ENCODE results near the gene PCBP3. TPM values are rescaled to one million over a fixed set of nuclear protein-coding genes. Genes with fewer than 3 reads are reported as not detected.

The PCBP3 gene
- total and polyA plus RNA-seq, 2 of the 13 experiments (the other 11 are each of a cell fraction or from before 2014, with no cell fraction given) = not detected

DNA sequence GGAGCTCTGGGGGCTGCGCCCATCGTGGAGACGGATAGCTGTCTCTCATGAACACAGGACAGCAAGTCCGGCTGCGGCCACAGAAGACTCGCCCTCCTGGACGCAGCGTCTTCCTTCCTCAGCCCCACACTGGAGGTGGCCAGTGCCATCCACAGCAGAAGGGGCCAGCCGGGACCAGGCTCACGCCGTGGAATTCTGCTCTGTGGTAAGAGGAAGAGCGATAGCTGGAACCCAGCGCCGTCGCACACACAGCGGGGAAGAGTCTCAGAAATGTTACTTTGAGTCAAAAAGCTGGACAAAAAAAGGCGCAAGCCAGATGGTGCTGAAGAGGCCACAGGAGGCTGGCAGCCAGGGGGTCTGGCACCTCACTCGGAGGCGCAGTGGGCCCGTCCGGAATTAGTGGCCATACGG lies 224.2 kb downstream of the PCBP3 start:
- no peak overlapping the region for H2AFZ ChIP-seq (ENCODE audit: low read length)
- H3K27ac ChIP-seq (ENCODE audit: extremely low read length, insufficient read depth, low read length) = no peak overlapping the region
- in situ Hi-C loops (cut with HindIII; ENCODE audit: extremely low pct_ligation_motif_present, low pct_unique_long_range_greater_than_20kb) (no loop called here), intact Hi-C loops (cut with micrococcal nuclease; ENCODE audit: unreplicated experiment) (no loop called here)
- no peak for ATAC-seq
- no TSS peak for BruUV-seq (replicated peaks)
- H3K9ac ChIP-seq (ENCODE audit: insufficient read depth, low read depth, low read length) = no peak overlapping the region
- FAIRE-seq = no peak
- ChIA-PET CTCF (ENCODE audit: low intra/inter-chr PET ratio, low total read pairs) (no interaction called here), POLR2A (no interaction called here)
- no peaks in the 10 kb centered on the region for H3K9me3 ChIP-seq (ENCODE audit: low read length)
- no peak overlapping the region for H3K4me2 ChIP-seq (ENCODE audit: low read depth, low read length)
- no peak overlapping the region for H3K4me3 ChIP-seq (replicated peaks in 1 of 3; ENCODE audit: insufficient read depth in 1 of 3, low read depth in 2 of 3, low read length in 3 of 3)
- no peaks in the 10 kb centered on the region for H3K4me1 ChIP-seq (ENCODE audit: insufficient read depth, low read length)
- no peaks in the 10 kb centered on the region for H3K79me2 ChIP-seq (ENCODE audit: insufficient read depth, low read length)
- WGBS (ENCODE audit: low lambda C conversion rate) = 60% methylated on average over 22 of the region's 22 CpGs
- no peaks in the 10 kb centered on the region for H4K20me1 ChIP-seq (ENCODE audit: insufficient read depth, low read length)
- no peak for DNase-seq (ENCODE audit: low spot score)
- H3K27me3 ChIP-seq (ENCODE audit: control insufficient read depth in 1 of 2, insufficient read depth in 2 of 2, low read length in 2 of 2) = peaks cover 16 to 87% of the 10 kb centered on the region in 2 experiments
- no peaks in the 10 kb centered on the region for H3K36me3 ChIP-seq (replicated peaks in 1 of 2; ENCODE audit: control insufficient read depth in 1 of 2, insufficient read depth in 2 of 2, low read length in 2 of 2)
- no peak for TF ChIP-seq ZNF160 (CRISPR knock-in tag; IDR thresholded peaks at IDR 0.05)
- no peak for TF ChIP-seq SMYD3 (CRISPR knock-in tag; IDR thresholded peaks at IDR 0.05)
- no peak for TF ChIP-seq CBX2 (IDR thresholded peaks at IDR 0.05; ENCODE audit: low read depth, low read length)
- TF ChIP-seq CBX2 (CRISPR knock-in tag; IDR thresholded peaks at IDR 0.05; ENCODE audit: low read depth) = no peak
- no peak for TF ChIP-seq AGO2 (optimal IDR thresholded peaks at IDR 0.05; ENCODE audit: low read depth, low read length)
- no peak for TF ChIP-seq MAF1 (CRISPR knock-in tag; IDR thresholded peaks at IDR 0.05; ENCODE audit: borderline replicate concordance)
- no peak for TF ChIP-seq ZNF335 (CRISPR knock-in tag; IDR thresholded peaks at IDR 0.05)
- TF ChIP-seq, protein P1, sequence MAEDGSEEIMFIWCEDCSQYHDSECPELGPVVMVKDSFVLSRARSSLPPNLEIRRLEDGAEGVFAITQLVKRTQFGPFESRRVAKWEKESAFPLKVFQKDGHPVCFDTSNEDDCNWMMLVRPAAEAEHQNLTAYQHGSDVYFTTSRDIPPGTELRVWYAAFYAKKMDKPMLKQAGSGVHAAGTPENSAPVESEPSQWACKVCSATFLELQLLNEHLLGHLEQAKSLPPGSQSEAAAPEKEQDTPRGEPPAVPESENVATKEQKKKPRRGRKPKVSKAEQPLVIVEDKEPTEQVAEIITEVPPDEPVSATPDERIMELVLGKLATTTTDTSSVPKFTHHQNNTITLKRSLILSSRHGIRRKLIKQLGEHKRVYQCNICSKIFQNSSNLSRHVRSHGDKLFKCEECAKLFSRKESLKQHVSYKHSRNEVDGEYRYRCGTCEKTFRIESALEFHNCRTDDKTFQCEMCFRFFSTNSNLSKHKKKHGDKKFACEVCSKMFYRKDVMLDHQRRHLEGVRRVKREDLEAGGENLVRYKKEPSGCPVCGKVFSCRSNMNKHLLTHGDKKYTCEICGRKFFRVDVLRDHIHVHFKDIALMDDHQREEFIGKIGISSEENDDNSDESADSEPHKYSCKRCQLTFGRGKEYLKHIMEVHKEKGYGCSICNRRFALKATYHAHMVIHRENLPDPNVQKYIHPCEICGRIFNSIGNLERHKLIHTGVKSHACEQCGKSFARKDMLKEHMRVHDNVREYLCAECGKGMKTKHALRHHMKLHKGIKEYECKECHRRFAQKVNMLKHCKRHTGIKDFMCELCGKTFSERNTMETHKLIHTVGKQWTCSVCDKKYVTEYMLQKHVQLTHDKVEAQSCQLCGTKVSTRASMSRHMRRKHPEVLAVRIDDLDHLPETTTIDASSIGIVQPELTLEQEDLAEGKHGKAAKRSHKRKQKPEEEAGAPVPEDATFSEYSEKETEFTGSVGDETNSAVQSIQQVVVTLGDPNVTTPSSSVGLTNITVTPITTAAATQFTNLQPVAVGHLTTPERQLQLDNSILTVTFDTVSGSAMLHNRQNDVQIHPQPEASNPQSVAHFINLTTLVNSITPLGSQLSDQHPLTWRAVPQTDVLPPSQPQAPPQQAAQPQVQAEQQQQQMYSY (CRISPR knock-in tag; IDR thresholded peaks at IDR 0.05) = no peak
- TF ChIP-seq, protein P2, sequence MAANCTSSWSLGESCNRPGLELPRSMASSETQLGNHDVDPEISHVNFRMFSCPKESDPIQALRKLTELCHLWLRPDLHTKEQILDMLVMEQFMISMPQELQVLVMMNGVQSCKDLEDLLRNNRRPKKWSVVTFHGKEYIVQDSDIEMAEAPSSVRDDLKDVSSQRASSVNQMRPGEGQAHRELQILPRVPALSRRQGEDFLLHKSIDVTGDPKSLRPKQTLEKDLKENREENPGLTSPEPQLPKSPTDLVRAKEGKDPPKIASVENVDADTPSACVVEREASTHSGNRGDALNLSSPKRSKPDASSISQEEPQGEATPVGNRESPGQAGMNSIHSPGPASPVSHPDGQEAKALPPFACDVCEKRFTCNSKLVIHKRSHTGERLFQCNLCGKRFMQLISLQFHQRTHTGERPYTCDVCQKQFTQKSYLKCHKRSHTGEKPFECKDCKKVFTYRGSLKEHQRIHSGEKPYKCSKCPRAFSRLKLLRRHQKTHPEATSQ (CRISPR knock-in tag; IDR thresholded peaks at IDR 0.05; ENCODE audit: borderline replicate concordance) = no peak
- TF ChIP-seq EED (CRISPR knock-in tag; IDR thresholded peaks at IDR 0.05) = no peak
- TF ChIP-seq, protein P3, sequence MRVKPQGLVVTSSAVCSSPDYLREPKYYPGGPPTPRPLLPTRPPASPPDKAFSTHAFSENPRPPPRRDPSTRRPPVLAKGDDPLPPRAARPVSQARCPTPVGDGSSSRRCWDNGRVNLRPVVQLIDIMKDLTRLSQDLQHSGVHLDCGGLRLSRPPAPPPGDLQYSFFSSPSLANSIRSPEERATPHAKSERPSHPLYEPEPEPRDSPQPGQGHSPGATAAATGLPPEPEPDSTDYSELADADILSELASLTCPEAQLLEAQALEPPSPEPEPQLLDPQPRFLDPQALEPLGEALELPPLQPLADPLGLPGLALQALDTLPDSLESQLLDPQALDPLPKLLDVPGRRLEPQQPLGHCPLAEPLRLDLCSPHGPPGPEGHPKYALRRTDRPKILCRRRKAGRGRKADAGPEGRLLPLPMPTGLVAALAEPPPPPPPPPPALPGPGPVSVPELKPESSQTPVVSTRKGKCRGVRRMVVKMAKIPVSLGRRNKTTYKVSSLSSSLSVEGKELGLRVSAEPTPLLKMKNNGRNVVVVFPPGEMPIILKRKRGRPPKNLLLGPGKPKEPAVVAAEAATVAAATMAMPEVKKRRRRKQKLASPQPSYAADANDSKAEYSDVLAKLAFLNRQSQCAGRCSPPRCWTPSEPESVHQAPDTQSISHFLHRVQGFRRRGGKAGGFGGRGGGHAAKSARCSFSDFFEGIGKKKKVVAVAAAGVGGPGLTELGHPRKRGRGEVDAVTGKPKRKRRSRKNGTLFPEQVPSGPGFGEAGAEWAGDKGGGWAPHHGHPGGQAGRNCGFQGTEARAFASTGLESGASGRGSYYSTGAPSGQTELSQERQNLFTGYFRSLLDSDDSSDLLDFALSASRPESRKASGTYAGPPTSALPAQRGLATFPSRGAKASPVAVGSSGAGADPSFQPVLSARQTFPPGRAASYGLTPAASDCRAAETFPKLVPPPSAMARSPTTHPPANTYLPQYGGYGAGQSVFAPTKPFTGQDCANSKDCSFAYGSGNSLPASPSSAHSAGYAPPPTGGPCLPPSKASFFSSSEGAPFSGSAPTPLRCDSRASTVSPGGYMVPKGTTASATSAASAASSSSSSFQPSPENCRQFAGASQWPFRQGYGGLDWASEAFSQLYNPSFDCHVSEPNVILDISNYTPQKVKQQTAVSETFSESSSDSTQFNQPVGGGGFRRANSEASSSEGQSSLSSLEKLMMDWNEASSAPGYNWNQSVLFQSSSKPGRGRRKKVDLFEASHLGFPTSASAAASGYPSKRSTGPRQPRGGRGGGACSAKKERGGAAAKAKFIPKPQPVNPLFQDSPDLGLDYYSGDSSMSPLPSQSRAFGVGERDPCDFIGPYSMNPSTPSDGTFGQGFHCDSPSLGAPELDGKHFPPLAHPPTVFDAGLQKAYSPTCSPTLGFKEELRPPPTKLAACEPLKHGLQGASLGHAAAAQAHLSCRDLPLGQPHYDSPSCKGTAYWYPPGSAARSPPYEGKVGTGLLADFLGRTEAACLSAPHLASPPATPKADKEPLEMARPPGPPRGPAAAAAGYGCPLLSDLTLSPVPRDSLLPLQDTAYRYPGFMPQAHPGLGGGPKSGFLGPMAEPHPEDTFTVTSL (CRISPR knock-in tag; IDR thresholded peaks at IDR 0.05; ENCODE audit: borderline replicate concordance) = no peak
- no peak for TF ChIP-seq ZNF570 (CRISPR knock-in tag; IDR thresholded peaks at IDR 0.05; ENCODE audit: borderline replicate concordance)
- no peak for TF ChIP-seq ATF1 (CRISPR knock-in tag; IDR thresholded peaks at IDR 0.05)
- TF ChIP-seq CEBPB (IDR thresholded peaks at IDR 0.05; ENCODE audit: borderline replicate concordance, low read depth, low read length) = no peak
- no peak for TF ChIP-seq RELA (CRISPR knock-in tag; IDR thresholded peaks at IDR 0.05)

Measured in HepG2 (cell line).